Measurements from ENCODE around the gene ZNF541. TPM values are rescaled to one million over a fixed set of nuclear protein-coding genes. Genes with fewer than 3 reads are reported as not detected.
A peak's percentile ranks its signal among the peaks of the same experiment; 100 is the strongest.

The ZNF541 gene
- under 1 TPM; 0.65 to 0.99 TPM for total RNA-seq
- total RNA-seq = 0.35 to 1.2 reads per million in 2 donors

GRCh38 chr19:47573071-47574026 is at the start of gene ZNF541:
Gene ZNF541, minus strand, starts transcription at chr19:47573148. Its CDS starts 17,292 bp downstream, at chr19:47555856.
- Mint-ChIP-seq H3K4me1 (peaks cover 28% of the 10 kb centered on the region), H3K27me3 (no peaks in the 10 kb centered on the region), H3K36me3 (ENCODE audit: low read depth) (no peaks in the 10 kb centered on the region), H3K4me3 (peak within 1 kb of the TSS; percentile 81), H3K27ac (peak within 1 kb of the TSS; percentile 82)
- ATAC-seq (peak; percentile 90), DNase-seq (peak; percentile 80 to 86 (median 84))
- H3K9me3 ChIP-seq (ENCODE audit: control insufficient read depth, low read length, poor library complexity, severe bottlenecking) = no peaks in the 10 kb centered on the region

GRCh38 chr19:47619763-47620162 is 46.8 kb upstream of the ZNF541 start:
- no peaks in the 10 kb centered on the region for H3K9me3 ChIP-seq (ENCODE audit: control insufficient read depth, low read length, poor library complexity, severe bottlenecking)
- Mint-ChIP-seq H3K27me3 (no peaks in the 10 kb centered on the region), H3K27ac (peak overlapping the region; percentile 21), H3K4me1 (peaks cover 33% of the 10 kb centered on the region), H3K4me3 (no peak overlapping the region), H3K36me3 (ENCODE audit: low read depth) (peaks cover 2% of the 10 kb centered on the region)
- ATAC-seq (no peak), DNase-seq (no peak)

- H3K4me3 Mint-ChIP-seq = no peak overlapping the region
- H3K4me1 Mint-ChIP-seq = peaks cover 31% of the 10 kb centered on the region
- DNase-seq = no peak
- no peaks in the 10 kb centered on the region for H3K27me3 Mint-ChIP-seq
- H3K27ac Mint-ChIP-seq = no peak overlapping the region
- ATAC-seq = no peak
- no peaks in the 10 kb centered on the region for H3K9me3 ChIP-seq (ENCODE audit: control insufficient read depth, low read length, poor library complexity, severe bottlenecking)
- peaks cover 2% of the 10 kb centered on the region for H3K36me3 Mint-ChIP-seq (ENCODE audit: low read depth)
These were observed 45.8 kb upstream of the ZNF541 start for GRCh38 chr19:47618771-47619170.

- H3K27me3 Mint-ChIP-seq = no peaks in the 10 kb centered on the region
- H3K36me3 Mint-ChIP-seq (ENCODE audit: low read depth) = peaks cover under 1% of the 10 kb centered on the region
- H3K27ac Mint-ChIP-seq = no peak overlapping the region
- no peak overlapping the region for H3K4me3 Mint-ChIP-seq
- H3K9me3 ChIP-seq (ENCODE audit: control insufficient read depth, low read length, poor library complexity, severe bottlenecking) = no peaks in the 10 kb centered on the region
- H3K4me1 Mint-ChIP-seq = peaks cover 39% of the 10 kb centered on the region
- DNase-seq (no peak), ATAC-seq (no peak)
These were observed 42.8 kb upstream of the ZNF541 start for GRCh38 chr19:47615714-47616113.

GRCh38 chr19:47615230-47615629 is 42.3 kb upstream of the ZNF541 start:
- no peaks in the 10 kb centered on the region for H3K9me3 ChIP-seq (ENCODE audit: control insufficient read depth, low read length, poor library complexity, severe bottlenecking)
- peaks cover 40% of the 10 kb centered on the region for H3K4me1 Mint-ChIP-seq
- no peak for ATAC-seq
- no peaks in the 10 kb centered on the region for H3K27me3 Mint-ChIP-seq
- H3K36me3 Mint-ChIP-seq (ENCODE audit: low read depth) = no peaks in the 10 kb centered on the region
- H3K27ac Mint-ChIP-seq = no peak overlapping the region
- H3K4me3 Mint-ChIP-seq = peak overlapping the region; percentile 7
- no peak for DNase-seq

- Mint-ChIP-seq H3K4me1 (peaks cover 34% of the 10 kb centered on the region), H3K27me3 (no peaks in the 10 kb centered on the region), H3K36me3 (ENCODE audit: low read depth) (no peaks in the 10 kb centered on the region), H3K4me3 (no peak overlapping the region), H3K27ac (no peak overlapping the region)
- no peak for ATAC-seq
- H3K9me3 ChIP-seq (ENCODE audit: control insufficient read depth, low read length, poor library complexity, severe bottlenecking) = no peaks in the 10 kb centered on the region
- no peak for DNase-seq
These were observed 41.6 kb upstream of the ZNF541 start for GRCh38 chr19:47614559-47614958.

GRCh38 chr19:47614021-47614295 is 41.0 kb upstream of the ZNF541 start:
- Mint-ChIP-seq H3K4me3 (no peak overlapping the region), H3K27me3 (no peaks in the 10 kb centered on the region), H3K36me3 (ENCODE audit: low read depth) (no peaks in the 10 kb centered on the region), H3K4me1 (peaks cover 31% of the 10 kb centered on the region), H3K27ac (no peak overlapping the region)
- no peaks in the 10 kb centered on the region for H3K9me3 ChIP-seq (ENCODE audit: control insufficient read depth, low read length, poor library complexity, severe bottlenecking)
- DNase-seq (no peak), ATAC-seq (no peak)

GRCh38 chr19:47613165-47614020 is 40.4 kb upstream of the ZNF541 start:
- no peaks in the 10 kb centered on the region for H3K9me3 ChIP-seq (ENCODE audit: control insufficient read depth, low read length, poor library complexity, severe bottlenecking)
- H3K4me1 Mint-ChIP-seq = peaks cover 31% of the 10 kb centered on the region
- DNase-seq (no peak), ATAC-seq (no peak)
- H3K4me3 Mint-ChIP-seq = peak overlapping the region; percentile 36
- H3K27me3 Mint-ChIP-seq = no peaks in the 10 kb centered on the region
- H3K27ac Mint-ChIP-seq = peak overlapping the region; percentile 59
- no peaks in the 10 kb centered on the region for H3K36me3 Mint-ChIP-seq (ENCODE audit: low read depth)

- H3K4me1 Mint-ChIP-seq = peaks cover 30% of the 10 kb centered on the region
- no peaks in the 10 kb centered on the region for H3K9me3 ChIP-seq (ENCODE audit: control insufficient read depth, low read length, poor library complexity, severe bottlenecking)
- no peaks in the 10 kb centered on the region for H3K36me3 Mint-ChIP-seq (ENCODE audit: low read depth)
- no peaks in the 10 kb centered on the region for H3K27me3 Mint-ChIP-seq
- ATAC-seq = no peak
- H3K27ac Mint-ChIP-seq = peak overlapping the region; percentile 78
- DNase-seq = no peak
- H3K4me3 Mint-ChIP-seq = peak overlapping the region; percentile 93
These were observed 38.0 kb upstream of the ZNF541 start for GRCh38 chr19:47610902-47611301.

GRCh38 chr19:47609906-47610894 is 37.3 kb upstream of the ZNF541 start:
- Mint-ChIP-seq H3K4me1 (peaks cover 27% of the 10 kb centered on the region), H3K36me3 (ENCODE audit: low read depth) (no peaks in the 10 kb centered on the region), H3K27me3 (no peaks in the 10 kb centered on the region), H3K4me3 (peak overlapping the region; percentile 93), H3K27ac (peak overlapping the region; percentile 78)
- peak; percentile 13 for ATAC-seq
- DNase-seq = peak; percentile 22 to 40 (median 35)
- no peaks in the 10 kb centered on the region for H3K9me3 ChIP-seq (ENCODE audit: control insufficient read depth, low read length, poor library complexity, severe bottlenecking)

GRCh38 chr19:47608969-47609905 is 36.3 kb upstream of the ZNF541 start, which contains the start of gene BICRA:
Gene BICRA, plus strand, starts transcription at chr19:47609134. Its CDS starts 64,441 bp downstream, at chr19:47673575.
- no peaks in the 10 kb centered on the region for H3K27me3 Mint-ChIP-seq
- H3K4me1 Mint-ChIP-seq = peaks cover 24% of the 10 kb centered on the region
- ATAC-seq (peak; percentile 76), DNase-seq (peak; percentile 68 to 81 (median 70))
- H3K27ac Mint-ChIP-seq = peak within 1 kb of the TSS; percentile 41
- H3K36me3 Mint-ChIP-seq (ENCODE audit: low read depth) = no peaks in the 10 kb centered on the region
- H3K9me3 ChIP-seq (ENCODE audit: control insufficient read depth, low read length, poor library complexity, severe bottlenecking) = no peaks in the 10 kb centered on the region
- peak within 1 kb of the TSS; percentile 93 for H3K4me3 Mint-ChIP-seq
